Activated naive CD4-positive, alpha-beta T cell treated with anti-CD3 and anti-CD28 coated beads for 36 hours (primary cell): ENCODE results near the gene TAF9. TPM values are rescaled to one million over a fixed set of nuclear protein-coding genes. Genes with fewer than 3 reads are reported as not detected.
"Not testable (repeated sequence)": the region's sequence is repeated elsewhere in the genome, so short reads cannot be mapped to it uniquely, and the experiment has no call there.

Experiments
- CTCF ChIA-PET: fragments of 350-600 bp; sonication (Branson Sonifier 250); formaldehyde crosslinking; loops from one replicate; lab custom pipeline; 2021; ENCODE audit warnings: antibody characterized with exemption; lab: Charles Lee
- DNase-seq: peaks from one replicate; pipeline ENCODE4 v3.0.0-alpha.2; 2020
- H3K27ac Mint-ChIP-seq: one replicate; pipeline ENCODE4 v1.8.0; 2021; ENCODE audit warnings: mild to moderate bottlenecking, mixed read lengths
- H3K27me3 Mint-ChIP-seq: one replicate; pipeline ENCODE4 v1.8.0; 2021; ENCODE audit warnings: low read depth, mixed read lengths
- H3K36me3 Mint-ChIP-seq: one replicate; pipeline ENCODE4 v1.8.0; 2021; ENCODE audit warnings: low read depth, mixed read lengths
- H3K4me1 Mint-ChIP-seq: one replicate; pipeline ENCODE4 v1.8.0; 2021; ENCODE audit warnings: low read depth, mixed read lengths
- H3K4me3 Mint-ChIP-seq: one replicate; pipeline ENCODE4 v1.8.0; 2021; ENCODE audit warnings: mild to moderate bottlenecking, moderate library complexity, mixed read lengths
- H3K9me3 Mint-ChIP-seq: one replicate; pipeline ENCODE4 v1.8.0; 2021; ENCODE audit warnings: mixed read lengths
- intact Hi-C: fragments of 100-400 bp; cut with micrococcal nuclease; formaldehyde crosslinking; loops from one replicate; pipeline ENCODE4 v1.15.1; 2023
- total RNA-seq, 2 experiments: library from RNA; stranded (reverse); gene quantifications; one replicate each; pipeline ENCODE4 v1.2.3, GENCODE V29; 2021

Gene TAF9
- total RNA-seq, 2 experiments from 2014 or later: 74.9 to 79.1 TPM

DNA sequence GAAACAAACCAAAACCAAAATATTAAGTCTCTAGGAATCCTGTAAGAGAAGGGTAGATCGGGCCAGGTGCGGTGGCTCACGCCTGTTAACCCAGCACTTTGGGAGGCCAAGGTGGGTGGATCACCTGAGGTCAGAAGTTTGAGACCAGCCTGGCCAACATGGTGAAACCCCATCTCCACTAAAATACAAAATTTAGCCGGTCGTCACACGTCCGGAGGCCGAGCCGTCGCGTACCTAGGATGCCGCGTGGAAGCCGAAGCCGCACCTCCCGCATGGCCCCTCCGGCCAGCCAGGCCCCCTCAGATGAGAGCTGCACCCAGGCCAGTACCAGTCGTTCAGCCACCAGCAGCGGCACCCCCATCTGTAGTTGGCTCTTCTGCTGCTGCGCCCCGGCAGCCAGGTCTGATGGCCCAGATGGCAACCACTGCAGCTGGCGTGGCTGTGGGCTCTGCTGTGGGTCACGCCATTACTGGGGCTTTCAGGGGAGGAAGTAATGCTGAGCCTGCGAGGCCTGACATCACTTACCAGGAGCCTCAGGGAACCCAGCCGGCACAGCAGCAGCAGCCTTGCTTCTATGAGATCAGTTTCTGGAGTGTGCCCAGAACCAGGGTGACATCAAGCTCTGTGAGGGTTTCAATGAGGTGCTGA lies 35.5 kb downstream of the TAF9 start:
- not testable (repeated sequence) for H3K36me3 Mint-ChIP-seq, H3K27me3 Mint-ChIP-seq, H3K27ac Mint-ChIP-seq, DNase-seq, H3K9me3 Mint-ChIP-seq
- peak overlapping the region; percentile 9 for H3K4me3 Mint-ChIP-seq
- peaks cover 13% of the 10 kb centered on the region for H3K4me1 Mint-ChIP-seq
- intact Hi-C loops: loop anchor here (1.0 to 2.0 kb wide), 5 partner anchors 99 to 290 kb away; partner anchors contain the start of genes CCNB1 and CDK7
- CTCF ChIA-PET: interaction anchor here (0.6 to 4.9 kb wide), 15 partner anchors 9 to 310 kb away, joined by 3 to 29 read pairs (median 4); partner anchors contain the start of gene SLC30A5

DNA sequence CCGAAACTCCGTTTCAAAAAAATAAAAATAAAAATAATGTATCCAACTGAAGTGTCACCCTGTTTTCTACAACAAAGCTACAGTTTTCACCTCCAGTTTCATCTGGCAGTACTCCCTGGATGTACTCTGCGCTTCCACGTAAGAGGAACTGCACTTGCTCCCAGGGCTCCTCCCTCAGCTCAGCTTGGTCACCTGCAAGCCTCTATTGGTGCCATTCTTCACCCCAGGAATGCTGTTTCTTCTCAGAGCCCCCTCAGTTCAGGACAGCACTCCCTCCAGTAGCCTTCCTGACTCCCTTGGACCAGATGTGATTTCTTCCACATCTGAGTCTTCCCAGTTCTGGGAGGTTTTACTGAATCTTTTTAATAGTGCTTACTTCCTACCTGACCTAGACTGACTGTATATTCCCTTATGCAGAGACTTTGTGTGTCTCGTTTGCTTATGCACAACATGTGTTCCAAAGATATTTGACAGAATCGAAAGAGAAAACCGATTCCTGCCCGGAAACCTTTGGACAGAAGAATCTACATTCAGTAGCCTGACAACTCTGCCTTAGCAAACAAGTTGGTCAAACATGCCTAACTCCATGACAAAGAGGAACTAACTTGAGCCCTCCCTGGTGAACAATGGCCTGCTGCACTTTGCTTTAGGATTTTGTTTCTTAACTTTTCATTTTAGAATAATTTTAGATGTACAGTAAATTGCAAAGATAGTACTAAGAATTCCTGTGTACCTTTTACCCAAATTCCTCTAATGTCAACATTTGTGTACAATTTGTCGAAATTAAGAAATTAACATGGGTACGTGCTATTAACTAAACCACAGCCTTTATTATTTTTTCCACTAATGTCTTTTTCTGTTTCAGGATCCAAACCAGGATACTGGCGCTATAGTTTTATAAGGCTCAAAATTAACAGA lies 37.5 kb downstream of the TAF9 start:
- Mint-ChIP-seq H3K4me1 (peaks cover 13% of the 10 kb centered on the region), H3K4me3 (peak overlapping the region; percentile 94), H3K9me3 (no peaks in the 10 kb centered on the region), H3K27me3 (no peaks in the 10 kb centered on the region), H3K27ac (no peak overlapping the region), H3K36me3 (peaks cover 4% of the 10 kb centered on the region)
- no peak for DNase-seq
- intact Hi-C loops: loop anchor here (1.0 to 2.0 kb wide), 4 partner anchors 38 to 142 kb away; partner anchors contain the start of genes AK6, CDK7, CENPH and RAD17
- CTCF ChIA-PET: interaction anchor here (1.8 kb wide), 1 partner anchor 308 kb away, joined by 4 read pairs; no protein-coding TSS in a partner anchor

DNA sequence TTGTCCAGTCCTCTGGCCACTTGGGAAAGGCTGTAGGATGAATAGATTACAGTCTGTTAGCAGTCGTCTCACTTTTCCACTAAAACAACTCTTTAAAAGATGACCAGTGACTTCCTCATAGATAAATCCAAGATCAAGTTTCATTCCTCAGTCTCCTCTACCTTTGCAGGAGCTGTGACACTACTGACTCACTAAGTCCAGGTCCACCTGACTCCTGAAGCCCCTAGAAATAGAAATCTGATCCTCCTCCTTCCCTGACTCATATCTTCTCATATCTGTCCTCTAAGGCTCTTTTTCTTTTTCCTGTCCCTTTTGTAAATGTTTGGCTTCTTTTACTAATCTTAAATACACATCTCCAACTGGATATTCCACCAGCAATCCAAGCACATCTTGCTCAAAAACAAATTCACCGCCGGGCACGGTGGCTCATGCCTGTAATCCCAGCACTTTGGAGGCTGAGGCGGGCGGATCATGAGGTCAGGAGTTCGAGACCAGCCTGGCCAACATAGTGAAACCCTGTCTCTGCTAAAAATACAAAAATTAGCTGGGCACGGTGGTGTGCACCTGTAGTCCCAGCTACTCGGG lies 39.3 kb downstream of the TAF9 start:
- Mint-ChIP-seq H3K27me3 (no peaks in the 10 kb centered on the region), H3K4me3 (no peak overlapping the region), H3K36me3 (peaks cover 4% of the 10 kb centered on the region), H3K9me3 (no peaks in the 10 kb centered on the region), H3K27ac (no peak overlapping the region), H3K4me1 (peaks cover 13% of the 10 kb centered on the region)
- CTCF ChIA-PET: no interaction called here
- no peak for DNase-seq
- intact Hi-C loops: no loop called here

DNA sequence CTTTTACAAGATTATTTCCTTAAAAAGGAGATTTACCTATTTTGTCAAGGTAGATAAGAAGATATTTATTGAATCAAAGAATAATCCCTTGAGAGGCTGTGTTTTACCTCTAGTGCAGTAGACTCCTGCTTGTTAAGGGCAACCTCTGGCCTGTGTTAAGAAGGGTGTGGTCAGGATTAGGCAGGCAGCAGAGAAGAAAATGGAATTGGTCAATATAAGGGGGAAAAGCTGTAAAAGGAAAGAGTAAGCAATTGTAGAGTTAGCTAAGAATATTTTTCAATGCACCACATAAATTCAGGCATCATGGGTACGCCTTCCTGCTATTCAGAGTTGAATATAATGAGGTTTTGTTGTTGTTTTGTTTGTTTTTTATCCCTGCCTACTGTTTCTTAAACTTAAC lies 43.0 kb downstream of the TAF9 start:
- Mint-ChIP-seq H3K27ac (no peak overlapping the region), H3K27me3 (no peaks in the 10 kb centered on the region), H3K9me3 (no peaks in the 10 kb centered on the region), H3K36me3 (peaks cover 1% of the 10 kb centered on the region), H3K4me3 (no peak overlapping the region), H3K4me1 (peaks cover 2% of the 10 kb centered on the region)
- intact Hi-C loops: no loop called here
- no peak for DNase-seq
- CTCF ChIA-PET: no interaction called here

DNA sequence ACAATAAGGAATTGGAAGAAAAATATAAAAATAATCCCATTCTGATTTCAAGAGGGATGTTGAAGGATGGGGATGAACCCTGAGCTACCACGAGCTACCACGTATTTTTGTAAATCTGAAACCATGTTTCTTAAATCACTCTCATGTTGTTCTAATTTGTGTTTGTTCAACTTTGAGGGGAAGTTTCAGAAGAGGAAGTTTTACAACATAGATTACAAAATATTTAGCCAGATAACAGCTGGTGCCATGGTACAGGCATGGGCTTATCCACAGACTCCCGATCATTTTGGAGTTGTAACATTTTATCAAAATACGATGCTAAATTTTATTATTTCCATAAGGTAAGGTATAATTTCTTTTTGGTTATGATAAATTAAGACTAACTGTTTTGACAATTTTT lies 51.9 kb downstream of the TAF9 start:
- no peak overlapping the region for H3K4me3 Mint-ChIP-seq

DNA sequence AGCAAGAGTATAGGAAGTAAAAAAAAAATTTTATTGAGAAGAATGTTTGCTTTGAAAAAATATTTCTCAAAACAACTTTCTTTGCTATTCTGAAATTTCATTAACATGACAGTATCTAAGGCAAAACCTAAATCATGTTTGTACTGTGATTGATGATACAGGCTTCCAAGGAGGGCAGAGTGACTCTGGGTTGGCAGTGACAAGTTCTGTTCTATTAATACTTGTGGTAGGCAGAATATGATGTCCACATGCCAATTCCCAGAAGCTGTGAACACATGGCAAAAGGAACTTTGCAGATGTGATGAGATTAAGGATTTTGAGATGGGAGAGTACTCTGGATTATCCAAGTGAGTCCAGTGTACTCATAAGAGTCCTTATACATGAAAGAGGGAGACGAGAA lies 53.3 kb downstream of the TAF9 start:
- no peaks in the 10 kb centered on the region for H3K4me1 Mint-ChIP-seq
- CTCF ChIA-PET: interaction anchor here (0.6 kb wide), 1 partner anchor 18 kb away, joined by 7 read pairs; no protein-coding TSS in a partner anchor
- no peak overlapping the region for H3K27ac Mint-ChIP-seq
- DNase-seq: no peak
- no peak overlapping the region for H3K4me3 Mint-ChIP-seq
- peaks cover 32% of the 10 kb centered on the region for H3K36me3 Mint-ChIP-seq
- intact Hi-C loops: no loop called here
- no peaks in the 10 kb centered on the region for H3K27me3 Mint-ChIP-seq
- H3K9me3 Mint-ChIP-seq: no peaks in the 10 kb centered on the region

More for the DNA sequence above, 51.9 kb downstream of the TAF9 start:
- intact Hi-C loops: no loop called here
- Mint-ChIP-seq H3K27me3 (no peaks in the 10 kb centered on the region), H3K36me3 (peaks cover 26% of the 10 kb centered on the region), H3K9me3 (no peaks in the 10 kb centered on the region), H3K27ac (no peak overlapping the region), H3K4me1 (no peaks in the 10 kb centered on the region)
- no peak for DNase-seq
- CTCF ChIA-PET: no interaction called here

Other genes with a start within 250 kb of the TAF9 start
- gene CCNB1, start 202.4 kb downstream of the TAF9 start, total RNA-seq: 100 to 1,000 TPM; 209 to 211 TPM
- 10 to 100 TPM; 93.0 to 95.2 TPM for gene CENPH, start 179.9 kb downstream of the TAF9 start, total RNA-seq
- gene CDK7, start 134.6 kb downstream of the TAF9 start, total RNA-seq: 10 to 100 TPM; 23.8 to 28.4 TPM
- gene CCDC125, start 36.7 kb downstream of the TAF9 start, total RNA-seq: 1 to 10 TPM; 6.1 to 7.5 TPM
- 100 to 1,000 TPM; 102 to 103 TPM for gene AK6, start within 50 bp of the TAF9 start, total RNA-seq
- 10 to 100 TPM; 24.1 to 26.2 TPM for gene RAD17, start 298 bp upstream of the TAF9 start, total RNA-seq
- under 1 TPM; 0.45 to 0.64 TPM for gene MARVELD2, start 45.6 kb upstream of the TAF9 start, total RNA-seq
- under 1 TPM; 0.26 to 0.62 TPM for gene OCLN, start 123.3 kb upstream of the TAF9 start, total RNA-seq
- 10 to 100 TPM; 38.2 to 38.4 TPM for gene GTF2H2C, start 190.7 kb upstream of the TAF9 start, total RNA-seq